Mesothelial cell of epicardium (in vitro differentiated cells): ENCODE measurements around the gene ADAM22. TPM values are rescaled to one million over a fixed set of nuclear protein-coding genes. Genes with fewer than 3 reads are reported as not detected.

Experiments
- DNase-seq, 2 experiments: peaks; one replicate each; pipeline ENCODE4 v3.0.0; 2021; ENCODE audit warnings: low spot score in 2 of 2; ENCODE audit not compliant: unreplicated experiment in 2 of 2
- H3K27ac Mint-ChIP-seq: 2 replicates; pipeline ENCODE4 v1.8.0; 2021; ENCODE audit warnings: mixed read lengths
- H3K27me3 Mint-ChIP-seq: 2 replicates; pipeline ENCODE4 v1.8.0; 2021; ENCODE audit warnings: low read depth, mixed read lengths
- H3K36me3 Mint-ChIP-seq: 2 replicates; pipeline ENCODE4 v1.8.0; 2021; ENCODE audit warnings: mixed read lengths
- H3K4me1 Mint-ChIP-seq: 2 replicates; pipeline ENCODE4 v1.8.0; 2021; ENCODE audit warnings: mixed read lengths
- H3K4me3 Mint-ChIP-seq: 2 replicates; pipeline ENCODE4 v1.8.0; 2021; ENCODE audit warnings: mild to moderate bottlenecking, moderate library complexity, mixed read lengths
- H3K9me3 Mint-ChIP-seq: 2 replicates; pipeline ENCODE4 v1.8.0; 2021; ENCODE audit warnings: mixed read lengths
- CTCF ChIP-seq: fragments of 200-600 bp; sonication (generic); IDR thresholded peaks from one replicate; pipeline ENCODE4 v1.5.0; 2021; ENCODE audit warnings: antibody characterized with exemption; ENCODE audit not compliant: unreplicated experiment
- total RNA-seq: library from RNA; stranded (reverse); gene quantifications from 3 replicates; pipeline ENCODE4 v1.2.1, GENCODE V29; 2021

ADAM22 gene
- total RNA-seq, 1 donor from 2014 or later, result 6.3 TPM

DNA sequence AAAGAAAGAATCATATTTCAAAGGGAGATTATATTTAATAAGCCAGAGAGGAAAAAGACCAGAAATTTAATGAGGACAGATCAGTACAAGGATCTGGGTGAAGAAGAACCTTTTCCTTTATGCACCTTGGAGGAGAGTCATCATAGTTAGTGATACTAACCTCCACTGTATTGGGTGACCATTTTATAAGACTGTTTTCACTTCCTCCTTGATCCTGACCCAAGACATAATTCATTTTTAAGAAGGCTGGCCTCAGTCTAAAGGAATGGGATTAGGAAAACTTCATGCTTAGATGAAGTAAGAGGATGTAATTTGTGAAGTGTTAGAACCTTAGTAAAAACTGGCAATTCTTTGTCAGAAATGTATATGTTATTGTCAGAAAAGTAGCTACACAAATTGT is 68.6 kb downstream of the ADAM22 start:
- no peak overlapping the region for H3K4me3 Mint-ChIP-seq
- no peaks in the 10 kb centered on the region for H3K9me3 Mint-ChIP-seq
- peak overlapping the region; percentile 43 for H3K27ac Mint-ChIP-seq
- no peaks in the 10 kb centered on the region for H3K27me3 Mint-ChIP-seq
- H3K4me1 Mint-ChIP-seq, result peaks cover 11% of the 10 kb centered on the region
- TF ChIP-seq CTCF, result no peak
- no peak for DNase-seq
- H3K36me3 Mint-ChIP-seq, result no peaks in the 10 kb centered on the region

- TF ChIP-seq CTCF, result no peak
- H3K27ac Mint-ChIP-seq, result no peak overlapping the region
These were observed 69.5 kb downstream of the ADAM22 start for GRCh38 chr7:88003581-88003980.

GRCh38 chr7:88005191-88005590 is 71.1 kb downstream of the ADAM22 start:
- no peak overlapping the region for H3K27ac Mint-ChIP-seq
- H3K36me3 Mint-ChIP-seq, result no peaks in the 10 kb centered on the region
- peaks cover 11% of the 10 kb centered on the region for H3K4me1 Mint-ChIP-seq
- no peaks in the 10 kb centered on the region for H3K9me3 Mint-ChIP-seq
- H3K27me3 Mint-ChIP-seq, result no peaks in the 10 kb centered on the region
- no peak for DNase-seq
- H3K4me3 Mint-ChIP-seq, result no peak overlapping the region
- no peak for TF ChIP-seq CTCF

More at GRCh38 chr7:88003581-88003980, 69.5 kb downstream of the ADAM22 start:
- H3K4me1 Mint-ChIP-seq, result peaks cover 11% of the 10 kb centered on the region
- no peaks in the 10 kb centered on the region for H3K9me3 Mint-ChIP-seq
- no peaks in the 10 kb centered on the region for H3K36me3 Mint-ChIP-seq
- no peak for DNase-seq
- H3K27me3 Mint-ChIP-seq, result no peaks in the 10 kb centered on the region
- no peak overlapping the region for H3K4me3 Mint-ChIP-seq

GRCh38 chr7:88009651-88010050 is 75.6 kb downstream of the ADAM22 start:
- Mint-ChIP-seq H3K36me3 (no peaks in the 10 kb centered on the region), H3K27me3 (no peaks in the 10 kb centered on the region), H3K27ac (no peak overlapping the region), H3K9me3 (peaks cover 4% of the 10 kb centered on the region), H3K4me3 (no peak overlapping the region), H3K4me1 (no peaks in the 10 kb centered on the region)
- DNase-seq, result no peak
- no peak for TF ChIP-seq CTCF

- no peaks in the 10 kb centered on the region for H3K4me1 Mint-ChIP-seq
- peaks cover 4% of the 10 kb centered on the region for H3K9me3 Mint-ChIP-seq
- no peak for DNase-seq
- no peaks in the 10 kb centered on the region for H3K36me3 Mint-ChIP-seq
- no peak overlapping the region for H3K27ac Mint-ChIP-seq
- no peaks in the 10 kb centered on the region for H3K27me3 Mint-ChIP-seq
- TF ChIP-seq CTCF, result no peak
- H3K4me3 Mint-ChIP-seq, result no peak overlapping the region
These were observed 78.0 kb downstream of the ADAM22 start for GRCh38 chr7:88012086-88012485.

DNA sequence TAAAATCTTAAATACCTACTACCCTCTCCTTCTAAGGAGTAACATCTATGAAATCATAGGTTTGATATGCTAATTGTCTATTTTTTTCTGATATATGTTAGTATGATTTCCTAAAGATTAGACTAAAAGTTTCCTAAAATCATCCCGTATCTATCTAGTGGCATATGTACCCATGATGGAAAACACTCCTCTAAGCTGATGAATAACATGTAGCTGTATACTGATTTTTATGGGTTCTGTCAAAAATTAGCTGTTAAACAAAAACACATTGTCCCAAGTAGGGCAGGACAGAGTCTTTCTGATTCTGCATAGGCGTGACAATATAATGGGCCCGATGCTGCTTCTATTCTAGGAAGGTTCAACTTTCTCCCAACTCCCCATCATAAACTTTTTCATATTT is 79.9 kb downstream of the ADAM22 start:
- no peak for TF ChIP-seq CTCF
- Mint-ChIP-seq H3K9me3 (peaks cover 4% of the 10 kb centered on the region), H3K27ac (no peak overlapping the region), H3K27me3 (no peaks in the 10 kb centered on the region), H3K4me1 (no peaks in the 10 kb centered on the region), H3K4me3 (no peak overlapping the region), H3K36me3 (no peaks in the 10 kb centered on the region)
- no peak for DNase-seq
